ENCODE results near the gene LMNTD2.
A peak's percentile ranks its signal among the peaks of the same experiment; 100 is the strongest.

Gene LMNTD2

GRCh38 chr11:512761-513595, 47.6 kb downstream of the LMNTD2 start:
- Histone ChIP-seq H3K9ac (ENCODE audit: low read length in 5 of 5) (no peak overlapping the region), H3K9me3 (ENCODE audit: control insufficient read depth in 5 of 5, low read length in 5 of 5) (peaks cover 0 to 3% (median 0%) of the 10 kb centered on the region in 5 donors), H3K4me1 (ENCODE audit: control insufficient read depth in 5 of 5, insufficient read depth in 5 of 5, low read length in 5 of 5) (peaks cover 0 to 4% (median 3%) of the 10 kb centered on the region in 5 donors), H3K27ac (ENCODE audit: low read depth, low read length) (no peak overlapping the region), H3K27me3 (ENCODE audit: control insufficient read depth in 5 of 5, insufficient read depth in 4 of 5, low read length in 5 of 5) (no peaks in the 10 kb centered on the region), H3K4me3 (ENCODE audit: low read depth in 1 of 5, low read length in 5 of 5) (no peak overlapping the region), H3K36me3 (ENCODE audit: control insufficient read depth in 5 of 5, insufficient read depth in 5 of 5, low read length in 5 of 5) (peaks cover 0 to 40% (median 16%) of the 10 kb centered on the region in 5 donors)

- Histone ChIP-seq H3K9me3 (ENCODE audit: control insufficient read depth in 5 of 5, low read length in 5 of 5) (no peaks in the 10 kb centered on the region), H3K4me1 (ENCODE audit: control insufficient read depth in 5 of 5, insufficient read depth in 5 of 5, low read length in 5 of 5) (peaks cover 5 to 33% (median 30%) of the 10 kb centered on the region in 5 donors), H3K9ac (ENCODE audit: low read length in 5 of 5) (no peak overlapping the region), H3K27me3 (ENCODE audit: control insufficient read depth in 5 of 5, insufficient read depth in 4 of 5, low read length in 5 of 5) (no peaks in the 10 kb centered on the region), H3K27ac (ENCODE audit: low read depth, low read length) (no peak overlapping the region), H3K36me3 (ENCODE audit: control insufficient read depth in 5 of 5, insufficient read depth in 5 of 5, low read length in 5 of 5) (peaks cover 0 to 32% (median 11%) of the 10 kb centered on the region in 5 donors), H3K4me3 (ENCODE audit: low read depth in 1 of 5, low read length in 5 of 5) (no peak overlapping the region)
Observed at GRCh38 chr11:508956-509355, 51.6 kb downstream of the LMNTD2 start.

- H3K9ac ChIP-seq (ENCODE audit: low read length in 5 of 5) = peak overlapping the region in 4 of 5 donors; percentile 55 to 79 (median 67)
Observed at GRCh38 chr11:507727-508515, 52.6 kb downstream of the LMNTD2 start.

GRCh38 chr11:506995-507726, 53.4 kb downstream of the LMNTD2 start, which contains the start of gene RNH1:
RNH1 (minus strand) TSS chr11:507242; CDS start chr11:502162, 5,080 bp downstream.
- Histone ChIP-seq H3K9ac (ENCODE audit: low read length in 5 of 5) (peak within 1 kb of the TSS; percentile 75 to 100 (median 91)), H3K4me3 (ENCODE audit: low read depth in 1 of 5, low read length in 5 of 5) (peak within 1 kb of the TSS; percentile 76 to 86 (median 82)), H3K4me1 (ENCODE audit: control insufficient read depth in 5 of 5, insufficient read depth in 5 of 5, low read length in 5 of 5) (peaks cover 5 to 51% (median 48%) of the 10 kb centered on the region in 5 donors), H3K27ac (ENCODE audit: low read depth, low read length) (peak within 1 kb of the TSS; percentile 99), H3K9me3 (ENCODE audit: control insufficient read depth in 5 of 5, low read length in 5 of 5) (no peaks in the 10 kb centered on the region), H3K27me3 (ENCODE audit: control insufficient read depth in 5 of 5, insufficient read depth in 4 of 5, low read length in 5 of 5) (no peaks in the 10 kb centered on the region), H3K36me3 (ENCODE audit: control insufficient read depth in 5 of 5, insufficient read depth in 5 of 5, low read length in 5 of 5) (peaks cover 0 to 18% (median 12%) of the 10 kb centered on the region in 5 donors)

More at GRCh38 chr11:507727-508515, 52.6 kb downstream of the LMNTD2 start:
- peak overlapping the region; percentile 29 to 72 (median 59) for H3K4me3 ChIP-seq (ENCODE audit: low read depth in 1 of 5, low read length in 5 of 5)
- no peaks in the 10 kb centered on the region for H3K27me3 ChIP-seq (ENCODE audit: control insufficient read depth in 5 of 5, insufficient read depth in 4 of 5, low read length in 5 of 5)
- H3K27ac ChIP-seq (ENCODE audit: low read depth, low read length) = no peak overlapping the region
- no peaks in the 10 kb centered on the region for H3K9me3 ChIP-seq (ENCODE audit: control insufficient read depth in 5 of 5, low read length in 5 of 5)
- H3K36me3 ChIP-seq (ENCODE audit: control insufficient read depth in 5 of 5, insufficient read depth in 5 of 5, low read length in 5 of 5) = peaks cover 0 to 22% (median 11%) of the 10 kb centered on the region in 5 donors
- H3K4me1 ChIP-seq (ENCODE audit: control insufficient read depth in 5 of 5, insufficient read depth in 5 of 5, low read length in 5 of 5) = peaks cover 5 to 44% (median 40%) of the 10 kb centered on the region in 5 donors

- Histone ChIP-seq H3K9ac (ENCODE audit: low read length in 5 of 5) (peak overlapping the region; percentile 75 to 100 (median 91)), H3K4me3 (ENCODE audit: low read depth in 1 of 5, low read length in 5 of 5) (peak overlapping the region; percentile 76 to 86 (median 82)), H3K27me3 (ENCODE audit: control insufficient read depth in 5 of 5, insufficient read depth in 4 of 5, low read length in 5 of 5) (no peaks in the 10 kb centered on the region), H3K9me3 (ENCODE audit: control insufficient read depth in 5 of 5, low read length in 5 of 5) (no peaks in the 10 kb centered on the region), H3K36me3 (ENCODE audit: control insufficient read depth in 5 of 5, insufficient read depth in 5 of 5, low read length in 5 of 5) (peaks cover 0 to 23% (median 16%) of the 10 kb centered on the region in 5 donors), H3K27ac (ENCODE audit: low read depth, low read length) (peak overlapping the region; percentile 99), H3K4me1 (ENCODE audit: control insufficient read depth in 5 of 5, insufficient read depth in 5 of 5, low read length in 5 of 5) (peaks cover 5 to 56% (median 51%) of the 10 kb centered on the region in 5 donors)
Observed at GRCh38 chr11:506238-506994, 54.1 kb downstream of the LMNTD2 start.

GRCh38 chr11:504994-505344, 55.6 kb downstream of the LMNTD2 start:
- Histone ChIP-seq H3K9ac (ENCODE audit: low read length in 5 of 5) (peak overlapping the region in 4 of 5 donors; percentile 62 to 98 (median 78)), H3K9me3 (ENCODE audit: control insufficient read depth in 5 of 5, low read length in 5 of 5) (no peaks in the 10 kb centered on the region), H3K27me3 (ENCODE audit: control insufficient read depth in 5 of 5, insufficient read depth in 4 of 5, low read length in 5 of 5) (no peaks in the 10 kb centered on the region), H3K4me3 (ENCODE audit: low read depth in 1 of 5, low read length in 5 of 5) (peak overlapping the region; percentile 60 to 86 (median 82)), H3K36me3 (ENCODE audit: control insufficient read depth in 5 of 5, insufficient read depth in 5 of 5, low read length in 5 of 5) (peaks cover 0 to 32% (median 25%) of the 10 kb centered on the region in 5 donors), H3K4me1 (ENCODE audit: control insufficient read depth in 5 of 5, insufficient read depth in 5 of 5, low read length in 5 of 5) (peaks cover 5 to 56% (median 51%) of the 10 kb centered on the region in 5 donors), H3K27ac (ENCODE audit: low read depth, low read length) (peak overlapping the region; percentile 99)
